Epithelial cell of esophagus (primary cell): ENCODE data around the gene UPK3B.
"Not testable (repeated sequence)": the region's sequence is repeated elsewhere in the genome, so short reads cannot be mapped to it uniquely, and the experiment has no call there.

Experiments
- DNase-seq: peaks from one replicate; pipeline ENCODE4 v3.0.0; 2010; ENCODE audit warnings: low read depth
- H3K4me3 ChIP-seq: 2 replicates; pipeline ENCODE4 v1.5.1; 2011; ENCODE audit warnings: mild to moderate bottlenecking, low read length, control low read depth

Gene UPK3B

DNA sequence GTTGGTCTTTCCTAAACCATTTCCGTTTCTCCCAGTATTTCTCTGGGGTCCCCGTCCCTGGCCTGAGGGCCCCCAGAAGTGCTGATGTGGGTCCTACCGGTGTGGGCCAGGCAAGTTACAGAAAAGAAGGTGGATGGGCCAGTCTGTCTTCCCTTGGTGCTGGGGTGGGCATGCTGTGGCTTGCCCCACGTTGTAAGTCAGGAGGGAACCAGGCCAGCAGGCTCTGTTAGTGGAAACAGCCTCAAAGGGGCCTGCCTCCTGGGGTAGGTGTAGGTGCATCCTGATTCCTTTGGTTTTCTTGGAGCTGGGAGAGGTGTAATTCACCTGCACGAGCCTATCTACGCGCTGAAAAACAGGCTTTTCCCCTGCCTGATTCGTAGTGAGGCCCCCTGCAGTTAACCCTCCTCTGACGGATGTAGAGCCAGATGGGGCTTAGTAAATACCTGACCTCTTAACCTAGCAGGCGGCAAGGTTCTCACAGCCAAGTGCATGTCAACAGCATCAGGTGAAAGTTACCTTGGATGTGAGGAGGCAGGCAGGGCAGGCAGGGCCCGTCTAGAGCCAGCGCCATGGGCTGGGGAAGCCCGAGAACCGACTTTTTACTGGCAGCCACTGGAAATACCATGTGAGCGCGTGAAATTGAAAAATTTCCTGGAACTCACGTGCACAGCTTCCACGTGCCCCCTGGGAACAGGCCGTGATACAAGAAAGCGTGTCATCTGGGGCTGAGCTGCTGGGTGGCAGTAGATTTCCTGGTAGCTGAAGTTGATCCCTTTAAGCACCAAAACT is 24.3 kb upstream of the UPK3B start:
- DNase-seq, H3K4me3 ChIP-seq: not testable (repeated sequence)

DNA sequence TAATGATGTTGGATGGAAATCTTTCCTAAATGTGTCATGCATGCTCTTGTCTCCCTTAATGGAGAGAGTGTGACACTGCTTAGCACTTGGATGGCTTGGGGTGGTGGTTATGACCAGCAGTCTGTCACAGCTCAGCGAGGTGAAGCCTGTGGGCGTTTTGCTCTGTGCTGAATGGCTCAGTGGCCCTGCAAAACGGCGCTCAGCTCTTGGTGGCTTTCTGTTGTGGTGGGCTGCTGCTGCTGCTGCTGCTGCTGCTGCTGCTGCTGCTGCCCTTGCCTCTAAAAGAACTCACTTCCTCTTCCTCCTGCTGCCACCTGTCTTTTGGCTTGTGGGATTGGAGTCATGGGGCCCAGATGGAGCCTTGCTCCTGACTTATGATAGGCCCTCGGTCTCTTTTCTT is 23.7 kb upstream of the UPK3B start:
- not testable (repeated sequence) for DNase-seq, H3K4me3 ChIP-seq

DNA sequence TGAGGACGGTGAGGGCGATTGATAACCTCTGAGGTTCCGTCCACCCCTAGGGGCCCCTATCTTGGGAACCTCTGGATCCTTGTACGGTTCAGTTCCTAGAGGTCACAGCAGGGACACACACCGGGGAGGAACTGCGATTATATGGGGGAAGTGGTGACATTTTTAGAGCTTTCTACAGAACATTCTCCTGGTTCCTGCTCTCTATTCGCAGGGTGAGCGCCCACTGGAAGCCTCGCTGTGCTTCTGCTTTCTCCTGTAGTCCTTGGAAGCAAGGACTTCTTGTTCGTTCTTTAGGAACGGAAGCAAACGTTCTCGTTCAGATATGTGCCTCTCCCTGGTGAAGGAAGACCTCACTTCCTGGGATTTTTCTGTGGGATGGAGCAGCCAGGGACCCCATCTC is 22.4 kb upstream of the UPK3B start:
- not testable (repeated sequence) for H3K4me3 ChIP-seq, DNase-seq

DNA sequence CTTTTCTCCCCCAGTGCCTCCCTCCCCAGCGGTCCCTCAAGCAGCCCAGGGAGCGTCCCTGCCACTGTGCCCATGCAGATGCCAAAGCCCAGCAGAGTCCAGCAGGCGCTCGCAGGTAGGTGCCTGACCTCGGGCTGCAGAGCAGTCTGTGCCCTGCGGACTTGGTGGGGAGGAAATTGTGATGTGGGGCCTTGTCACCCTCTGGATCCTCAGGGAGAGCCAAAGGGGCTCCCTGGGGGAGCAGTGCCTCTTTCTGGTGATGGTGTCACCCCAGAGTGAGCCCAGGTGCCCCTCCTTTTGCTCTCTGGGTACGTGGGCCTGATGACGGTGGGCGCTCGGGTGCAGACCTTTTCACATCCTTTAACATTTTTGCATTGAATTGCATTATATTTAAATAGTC is 18.2 kb upstream of the UPK3B start:
- DNase-seq, H3K4me3 ChIP-seq: not testable (repeated sequence)

DNA sequence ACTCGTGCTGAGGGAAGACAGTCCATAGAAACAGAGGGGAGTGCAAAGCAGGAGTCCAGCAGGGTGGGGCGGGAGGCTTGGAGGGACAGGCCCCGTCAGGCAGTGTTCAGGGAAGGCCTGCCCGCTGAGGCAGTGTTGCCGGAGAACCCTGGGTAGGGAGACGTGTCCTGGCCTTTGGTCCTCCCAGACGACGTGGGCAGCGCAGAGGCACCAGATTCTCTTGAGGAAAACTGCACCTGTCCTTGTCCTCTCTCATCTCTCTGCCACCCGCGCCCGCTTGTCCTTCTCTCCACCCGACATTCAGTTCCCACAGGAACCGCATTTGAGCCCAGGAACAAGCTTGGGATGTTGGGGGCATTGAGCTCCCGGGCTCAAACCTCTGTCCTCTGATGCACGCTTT is 14.6 kb upstream of the UPK3B start:
- not testable (repeated sequence) for DNase-seq, H3K4me3 ChIP-seq

DNA sequence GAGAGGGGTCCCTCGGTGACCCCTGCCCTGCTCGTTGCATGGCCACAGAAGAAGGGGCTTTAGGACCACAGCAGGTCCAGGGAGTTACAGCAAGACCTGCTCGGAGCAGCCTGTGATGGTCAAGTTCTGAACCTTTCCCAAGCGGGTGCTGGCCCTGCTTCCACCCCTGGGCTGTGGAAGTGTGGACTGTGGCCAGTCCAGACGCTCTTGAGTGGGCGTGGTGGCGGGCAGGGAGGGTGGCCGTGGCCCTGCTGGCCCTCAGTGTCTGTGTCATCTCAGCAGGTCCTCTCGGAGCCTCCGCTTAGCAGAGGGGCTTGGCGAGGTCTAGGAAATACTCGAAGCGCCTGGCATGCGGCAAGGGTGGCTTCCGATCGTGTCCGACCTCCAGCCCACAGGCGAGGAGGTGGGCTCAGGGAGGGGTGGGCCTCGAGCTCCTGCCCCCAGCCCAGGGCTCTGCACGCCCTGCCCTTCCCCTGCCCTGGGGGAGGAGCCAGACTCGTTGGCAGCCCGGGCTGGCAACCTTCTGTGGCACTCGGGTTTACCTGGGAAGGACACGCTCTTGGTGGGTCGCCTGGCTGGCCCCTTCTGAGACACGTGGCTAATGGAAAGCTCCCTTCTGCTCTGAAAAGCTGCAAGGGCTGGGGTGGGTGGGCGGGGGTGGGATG is 12.3 kb upstream of the UPK3B start:
- H3K4me3 ChIP-seq, DNase-seq: not testable (repeated sequence)

DNA sequence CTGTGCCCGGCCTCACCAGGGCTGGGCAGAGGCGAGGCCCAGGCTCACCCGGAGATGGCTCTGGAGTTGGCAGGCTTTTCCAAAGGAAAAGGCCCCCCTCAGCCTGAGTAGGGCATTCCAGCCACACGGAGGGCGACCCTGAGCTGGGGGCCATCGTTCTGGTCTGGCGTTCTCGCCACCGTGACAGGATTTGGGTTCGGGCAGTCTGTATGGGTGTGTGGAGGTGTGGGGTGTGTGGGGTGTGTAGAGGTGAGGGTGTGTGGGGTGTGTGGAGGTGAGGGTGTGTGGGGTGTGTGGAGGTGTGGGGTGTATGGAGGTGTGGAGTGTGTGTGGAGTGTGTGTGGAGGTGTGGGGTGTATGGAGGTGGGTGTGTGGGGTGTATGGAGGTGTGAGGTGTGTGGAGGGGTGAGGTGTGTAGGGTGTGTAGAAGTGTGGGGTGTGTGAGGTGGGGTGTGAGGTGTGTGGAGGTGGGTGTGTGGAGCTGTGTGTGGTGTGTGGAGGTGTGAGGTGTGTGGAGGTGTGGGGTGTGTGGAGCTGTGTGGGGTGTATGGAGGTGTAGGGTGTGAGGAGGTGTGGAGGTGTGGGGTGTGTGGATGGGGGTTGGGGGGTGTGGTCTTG is 11.7 kb upstream of the UPK3B start:
- H3K4me3 ChIP-seq, DNase-seq: not testable (repeated sequence)

DNA sequence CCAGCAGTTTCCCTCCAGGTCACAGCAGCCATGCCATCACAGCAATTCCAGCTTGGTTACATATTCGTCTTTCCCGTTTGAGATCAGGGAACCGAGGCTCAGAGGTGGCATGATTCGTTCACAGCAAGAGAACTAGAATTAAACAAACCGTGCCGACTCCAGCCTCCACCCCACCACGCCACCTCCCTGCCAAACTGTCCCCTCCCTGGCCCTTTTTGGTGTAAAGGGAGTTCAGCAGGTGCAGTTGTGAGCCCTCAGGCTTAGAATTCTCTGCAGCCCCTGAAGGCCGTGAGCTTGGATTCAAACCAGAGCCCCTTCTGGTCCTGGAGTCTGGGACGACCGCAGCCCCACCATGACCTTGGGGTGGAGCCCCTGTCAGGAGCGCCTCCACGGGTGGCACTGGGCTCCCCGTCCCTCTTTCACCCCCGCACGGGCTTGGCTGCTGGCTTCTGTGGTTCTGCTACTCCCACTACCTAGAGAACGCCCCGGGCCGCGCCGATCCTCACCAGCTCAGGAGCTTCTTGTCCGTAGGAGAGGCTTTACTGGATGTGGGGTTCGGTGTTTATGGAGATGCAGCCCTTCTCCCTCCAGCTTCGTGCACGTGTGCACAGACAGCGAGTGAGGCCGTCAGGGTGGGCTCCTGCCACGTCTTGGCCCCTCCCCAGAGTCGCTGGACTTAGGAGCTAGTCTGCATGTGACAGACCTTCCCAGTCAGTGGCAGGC is 11.0 kb upstream of the UPK3B start:
- DNase-seq, H3K4me3 ChIP-seq: not testable (repeated sequence)

DNA sequence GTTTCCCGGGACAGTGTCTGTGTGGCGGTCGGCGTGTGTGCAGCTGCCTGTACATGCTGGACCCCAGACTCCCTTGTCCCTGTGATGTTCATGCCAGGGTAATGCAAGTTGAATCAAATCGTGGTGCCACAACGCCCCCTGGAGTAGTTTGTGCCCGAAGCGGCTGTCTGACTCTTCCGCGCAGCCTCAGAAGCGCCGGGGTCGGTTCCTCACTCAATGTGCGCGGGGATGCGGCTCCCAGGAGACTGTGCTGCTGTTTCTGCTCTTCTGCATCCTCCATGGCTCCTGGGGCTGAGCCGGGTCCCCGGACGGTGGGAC is 10.5 kb upstream of the UPK3B start:
- not testable (repeated sequence) for DNase-seq

DNA sequence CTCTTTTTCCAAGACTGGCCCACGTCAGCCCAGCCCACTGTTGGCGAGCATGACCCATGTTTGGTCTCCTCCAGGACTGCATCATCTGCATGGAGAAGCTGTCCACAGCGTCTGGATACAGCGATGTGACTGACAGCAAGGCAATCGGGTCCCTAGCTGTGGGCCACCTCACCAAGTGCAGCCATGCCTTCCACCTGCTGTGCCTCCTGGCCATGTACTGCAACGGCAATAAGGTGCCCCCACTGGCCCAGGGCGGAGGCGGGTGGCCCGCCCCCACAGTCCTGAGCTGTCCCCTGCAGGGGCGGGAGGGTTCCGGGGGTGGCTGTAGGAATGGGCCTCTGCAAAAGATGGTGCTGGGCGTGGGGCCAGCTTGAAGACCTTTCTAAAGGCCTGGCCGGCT is 8.1 kb upstream of the UPK3B start:
- DNase-seq, H3K4me3 ChIP-seq: not testable (repeated sequence)

More for the DNA sequence above, 10.5 kb upstream of the UPK3B start:
- not testable (repeated sequence) for H3K4me3 ChIP-seq

DNA sequence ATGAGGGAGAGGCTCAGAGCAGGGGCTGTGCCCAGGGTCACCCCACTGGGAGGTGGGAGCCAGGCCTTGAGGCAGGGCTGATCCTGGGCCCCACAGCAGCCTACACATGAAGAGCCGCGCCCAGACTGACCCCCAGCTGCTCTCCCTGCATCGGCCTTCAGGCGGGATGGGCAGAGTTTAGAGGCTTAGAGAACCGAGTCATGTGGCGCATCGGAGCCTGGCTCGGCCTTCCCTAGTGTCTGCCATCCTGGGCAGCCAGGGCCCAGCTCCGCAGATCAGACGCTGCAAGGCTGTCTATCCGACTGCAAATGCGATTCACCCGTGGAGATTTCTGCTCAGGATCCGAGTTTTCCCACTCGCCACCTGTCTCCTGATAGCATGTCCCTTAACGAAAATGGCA is 7.5 kb upstream of the UPK3B start:
- H3K4me3 ChIP-seq, DNase-seq: not testable (repeated sequence)

DNA sequence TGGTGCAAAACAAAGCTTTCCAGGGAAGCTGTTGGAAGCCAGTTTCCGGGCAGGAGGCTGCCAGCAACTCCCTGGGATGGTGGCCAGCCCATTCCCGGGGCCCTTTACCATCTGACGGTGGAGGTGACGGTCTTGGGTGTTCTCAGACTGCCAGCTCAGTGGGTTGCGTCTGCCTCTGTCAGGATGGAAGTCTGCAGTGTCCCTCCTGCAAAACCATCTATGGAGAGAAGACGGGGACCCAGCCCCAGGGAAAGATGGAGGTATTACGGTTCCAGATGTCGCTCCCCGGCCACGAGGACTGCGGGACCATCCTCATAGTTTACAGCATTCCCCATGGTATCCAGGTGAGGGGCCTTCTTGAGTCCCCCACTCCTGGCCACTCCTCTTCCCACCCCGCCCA is 7.1 kb upstream of the UPK3B start:
- not testable (repeated sequence) for DNase-seq

DNA sequence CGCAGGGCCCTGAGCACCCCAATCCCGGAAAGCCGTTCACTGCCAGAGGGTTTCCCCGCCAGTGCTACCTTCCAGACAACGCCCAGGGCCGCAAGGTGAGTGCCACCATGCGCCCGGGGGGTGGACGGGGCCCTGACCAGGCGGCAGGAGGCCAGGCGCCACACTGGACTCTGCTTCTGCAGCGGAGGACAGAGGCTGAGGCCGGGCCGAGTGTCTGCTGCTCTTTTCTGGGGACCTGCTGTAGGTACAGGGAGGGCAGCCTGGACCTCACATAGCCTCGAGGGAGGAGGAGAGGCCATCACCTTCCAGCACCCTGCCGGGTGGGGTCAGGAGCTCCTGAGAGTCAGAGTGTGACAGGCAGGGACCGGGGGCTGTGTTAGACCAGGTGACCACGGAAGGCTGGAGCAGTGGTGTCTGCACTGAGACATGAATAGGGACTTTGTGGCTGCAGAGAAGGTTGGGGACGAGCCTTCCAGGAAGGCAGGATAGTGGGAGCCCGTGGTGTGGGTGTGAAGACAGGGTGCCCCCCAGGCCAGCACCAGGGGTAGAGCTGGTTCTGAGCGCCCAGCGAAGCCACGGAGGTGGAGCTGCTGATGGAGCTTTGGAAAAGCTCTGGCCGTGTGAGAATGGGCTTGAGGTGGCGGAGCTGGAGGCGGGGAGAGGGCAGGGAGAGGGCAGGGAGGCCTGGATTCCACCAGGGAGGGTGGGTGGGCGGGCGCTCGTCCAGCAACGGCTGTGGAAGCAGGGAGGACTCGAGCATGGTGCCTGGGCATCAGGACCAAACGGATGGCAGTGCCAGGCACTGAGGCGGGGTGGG is 5.8 kb upstream of the UPK3B start:
- not testable (repeated sequence) for H3K4me3 ChIP-seq, DNase-seq

More for the DNA sequence above, 7.1 kb upstream of the UPK3B start:
- not testable (repeated sequence) for H3K4me3 ChIP-seq
